Upper lobe of right lung (tissue), 1 donor: ENCODE results near the gene PDE7B. TPM values are rescaled to one million over a fixed set of nuclear protein-coding genes. Genes with fewer than 3 reads are reported as not detected.

Experiments used
- ATAC-seq: fragments of 200-7000 bp; cut with Tn5 transposase; one replicate; pipeline ENCODE4 v1.9.1; 2020; ENCODE audit warnings: mild to moderate bottlenecking, moderate library complexity
- DNase-seq: peaks from one replicate; pipeline ENCODE4 v3.0.0-alpha.2; 2020
- H3K27ac ChIP-seq: fragments of 200-600 bp; one replicate; pipeline ENCODE4 v1.8.0; 2022
- H3K27me3 ChIP-seq: fragments of 200-600 bp; one replicate; pipeline ENCODE4 v1.8.0; 2022; ENCODE audit warnings: mild to moderate bottlenecking
- H3K36me3 ChIP-seq: fragments of 200-600 bp; one replicate; pipeline ENCODE4 v1.8.0; 2022
- H3K4me1 ChIP-seq: fragments of 200-600 bp; one replicate; pipeline ENCODE4 v1.8.0; 2022
- H3K4me3 ChIP-seq: fragments of 200-600 bp; one replicate; pipeline ENCODE4 v1.8.0; 2022; ENCODE audit warnings: mild to moderate bottlenecking
- H3K9me3 ChIP-seq: fragments of 200-600 bp; one replicate; pipeline ENCODE4 v1.8.0; 2022
- CTCF ChIP-seq: fragments of 200-600 bp; IDR thresholded peaks from one replicate; pipeline ENCODE4 v1.8.0; 2022; ENCODE audit warnings: antibody characterized with exemption
- intact Hi-C: fragments of 100-400 bp; cut with DNase I; formaldehyde crosslinking; loops from one replicate; pipeline ENCODE4 v1.11.0; 2022
- total RNA-seq: library from RNA; stranded (reverse); fragmentation: NEBNext Ultra II Directional; extraction: Animal tissue kit (Norgen Biotek cat#: 25700); gene quantifications from one replicate; pipeline ENCODE4 v1.2.1, GENCODE V29; 2021
- donor health status: DM: no; HTN: yes; CAD: no; lungs with severe emphysema.

Gene PDE7B
- total RNA-seq, 1 donor from 2014 or later, result 4.2 TPM

DNA sequence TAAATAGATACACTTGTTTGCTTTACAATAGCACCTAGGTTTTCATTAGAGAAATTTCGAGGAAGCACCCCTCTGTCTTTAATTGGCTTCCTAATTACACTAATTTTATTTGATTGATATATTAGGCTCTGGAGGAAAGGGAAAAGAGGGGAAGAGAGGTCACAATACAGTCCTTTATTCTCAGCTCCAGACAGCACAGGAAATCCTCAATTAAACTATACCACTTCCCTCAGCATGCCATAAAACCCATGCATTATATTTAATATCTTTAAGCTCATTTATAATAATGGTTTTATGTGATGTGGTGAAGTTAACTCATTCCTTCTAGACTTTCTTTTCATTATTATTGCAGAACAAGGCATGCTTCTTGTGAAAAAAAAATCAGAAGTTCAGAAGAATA lies 17.7 kb upstream of the PDE7B start:
- DNase-seq (no peak), ATAC-seq (no peak)
- H3K36me3 ChIP-seq, result no peaks in the 10 kb centered on the region
- intact Hi-C loops, result no loop called here
- no peaks in the 10 kb centered on the region for H3K4me1 ChIP-seq
- H3K9me3 ChIP-seq, result no peaks in the 10 kb centered on the region
- TF ChIP-seq CTCF, result no peak
- H3K27me3 ChIP-seq, result no peaks in the 10 kb centered on the region
- H3K27ac ChIP-seq, result no peak overlapping the region
- no peak overlapping the region for H3K4me3 ChIP-seq

GRCh38 chr6:135837735-135838449 lies 13.6 kb upstream of the PDE7B start:
- Histone ChIP-seq H3K36me3 (no peaks in the 10 kb centered on the region), H3K4me3 (no peak overlapping the region), H3K9me3 (no peaks in the 10 kb centered on the region), H3K4me1 (no peaks in the 10 kb centered on the region), H3K27me3 (no peaks in the 10 kb centered on the region), H3K27ac (no peak overlapping the region)
- DNase-seq (no peak), ATAC-seq (no peak)
- intact Hi-C loops, result no loop called here
- TF ChIP-seq CTCF, result no peak

GRCh38 chr6:135839121-135839520 lies 12.4 kb upstream of the PDE7B start:
- DNase-seq (no peak), ATAC-seq (no peak)
- Histone ChIP-seq H3K9me3 (no peaks in the 10 kb centered on the region), H3K27ac (no peak overlapping the region), H3K36me3 (no peaks in the 10 kb centered on the region), H3K27me3 (no peaks in the 10 kb centered on the region), H3K4me3 (no peak overlapping the region), H3K4me1 (no peaks in the 10 kb centered on the region)
- intact Hi-C loops, result no loop called here
- TF ChIP-seq CTCF, result no peak

- DNase-seq (no peak), ATAC-seq (no peak)
- intact Hi-C loops, result no loop called here
- TF ChIP-seq CTCF, result no peak
- Histone ChIP-seq H3K27me3 (no peaks in the 10 kb centered on the region), H3K9me3 (no peaks in the 10 kb centered on the region), H3K4me3 (no peak overlapping the region), H3K4me1 (no peaks in the 10 kb centered on the region), H3K27ac (no peak overlapping the region), H3K36me3 (no peaks in the 10 kb centered on the region)
Observed at GRCh38 chr6:135842618-135843392, 8.7 kb upstream of the PDE7B start.

DNA sequence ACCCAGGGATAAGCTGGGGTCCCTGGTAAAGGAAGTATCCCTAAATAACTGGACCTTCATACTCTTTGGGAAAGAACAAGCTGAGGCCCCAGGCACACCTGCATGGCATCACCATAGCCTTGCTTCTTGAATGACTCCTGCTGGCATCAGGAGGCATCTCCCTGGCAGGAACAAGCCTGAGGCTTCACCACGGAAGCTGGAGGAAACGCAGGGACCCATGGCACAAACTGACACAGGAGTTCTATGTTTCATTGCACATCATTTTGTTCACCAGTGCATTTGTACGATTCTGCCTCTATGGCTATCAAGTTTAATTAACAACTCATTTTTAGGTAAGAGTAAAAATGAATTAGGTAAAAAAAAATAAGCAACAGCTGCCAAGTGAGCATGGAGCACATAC lies 619 bp upstream of the PDE7B start:
- Histone ChIP-seq H3K4me1 (peaks cover 14% of the 10 kb centered on the region), H3K27ac (no peak overlapping the region), H3K4me3 (no peak overlapping the region), H3K27me3 (no peaks in the 10 kb centered on the region), H3K9me3 (no peaks in the 10 kb centered on the region), H3K36me3 (no peaks in the 10 kb centered on the region)
- no peak for DNase-seq
- ATAC-seq, result no peak
- intact Hi-C loops, result no loop called here
- no peak for TF ChIP-seq CTCF
